Neuron (in vitro differentiated cells): ENCODE measurements around the gene CCDC154.
A peak's percentile ranks its signal among the peaks of the same experiment; 100 is the strongest.

ENCODE experiments used
- H2AFZ ChIP-seq: one replicate; pipeline ENCODE4 v1.6.1; 2013; ENCODE audit warnings: low read depth, mild to moderate bottlenecking, inconsistent platforms, low read length, moderate library complexity
- H3K27me3 ChIP-seq: one replicate; pipeline ENCODE4 v1.6.1; 2013; ENCODE audit warnings: low read length; ENCODE audit not compliant: insufficient read depth
- H3K36me3 ChIP-seq: one replicate; pipeline ENCODE4 v1.6.1; 2013; ENCODE audit warnings: low read length; ENCODE audit not compliant: insufficient read depth
- H3K4me1 ChIP-seq: one replicate; pipeline ENCODE4 v1.6.1; 2013; ENCODE audit warnings: low read length; ENCODE audit not compliant: insufficient read depth
- H3K4me3 ChIP-seq: 2 replicates; pipeline ENCODE4 v1.5.1; 2013; ENCODE audit warnings: mild to moderate bottlenecking, low read length, moderate library complexity
- H3K9me3 ChIP-seq: one replicate; pipeline ENCODE4 v1.6.1; 2013; ENCODE audit warnings: low read length

CCDC154 gene

GRCh38 chr16:1425616-1426370, 18.6 kb downstream of the CCDC154 start:
- Histone ChIP-seq H3K27me3 (no peaks in the 10 kb centered on the region), H3K4me1 (peaks cover 11% of the 10 kb centered on the region), H3K9me3 (no peaks in the 10 kb centered on the region), H3K36me3 (no peaks in the 10 kb centered on the region), H3K4me3 (no peak overlapping the region), H2AFZ (no peak overlapping the region)

- H3K36me3 ChIP-seq = no peaks in the 10 kb centered on the region
- H2AFZ ChIP-seq = no peak overlapping the region
- peaks cover 8% of the 10 kb centered on the region for H3K4me1 ChIP-seq
- H3K9me3 ChIP-seq = no peaks in the 10 kb centered on the region
- no peaks in the 10 kb centered on the region for H3K27me3 ChIP-seq
- H3K4me3 ChIP-seq = no peak overlapping the region
Observed at GRCh38 chr16:1424028-1424427, 20.3 kb downstream of the CCDC154 start.

GRCh38 chr16:1422076-1422475, 22.3 kb downstream of the CCDC154 start:
- Histone ChIP-seq H3K4me3 (no peak overlapping the region), H2AFZ (no peak overlapping the region), H3K4me1 (peaks cover 8% of the 10 kb centered on the region), H3K36me3 (peaks cover 2% of the 10 kb centered on the region), H3K9me3 (no peaks in the 10 kb centered on the region), H3K27me3 (no peaks in the 10 kb centered on the region)

GRCh38 chr16:1420111-1420539, 24.2 kb downstream of the CCDC154 start:
- Histone ChIP-seq H3K27me3 (no peaks in the 10 kb centered on the region), H2AFZ (no peak overlapping the region), H3K9me3 (no peaks in the 10 kb centered on the region), H3K36me3 (peaks cover 2% of the 10 kb centered on the region), H3K4me1 (peaks cover 8% of the 10 kb centered on the region), H3K4me3 (peak overlapping the region; percentile 86)

GRCh38 chr16:1416521-1416941, 27.8 kb downstream of the CCDC154 start:
- Histone ChIP-seq H2AFZ (no peak overlapping the region), H3K27me3 (no peaks in the 10 kb centered on the region), H3K36me3 (peaks cover 2% of the 10 kb centered on the region), H3K9me3 (no peaks in the 10 kb centered on the region), H3K4me1 (peaks cover 8% of the 10 kb centered on the region), H3K4me3 (no peak overlapping the region)

GRCh38 chr16:1414532-1415260, 29.7 kb downstream of the CCDC154 start, which contains the start of gene UNKL:
UNKL (minus strand) TSS chr16:1414704; CDS start chr16:1414691, 13 bp downstream.
- H3K36me3 ChIP-seq = peaks cover 2% of the 10 kb centered on the region
- H3K4me3 ChIP-seq = peak within 1 kb of the TSS; percentile 72
- peaks cover 3% of the 10 kb centered on the region for H3K4me1 ChIP-seq
- peak within 1 kb of the TSS; percentile 58 for H2AFZ ChIP-seq
- no peaks in the 10 kb centered on the region for H3K9me3 ChIP-seq
- no peaks in the 10 kb centered on the region for H3K27me3 ChIP-seq

GRCh38 chr16:1413684-1414531, 30.4 kb downstream of the CCDC154 start:
- H3K4me1 ChIP-seq = no peaks in the 10 kb centered on the region
- peak overlapping the region; percentile 72 for H3K4me3 ChIP-seq
- H3K9me3 ChIP-seq = no peaks in the 10 kb centered on the region
- H3K27me3 ChIP-seq = no peaks in the 10 kb centered on the region
- H2AFZ ChIP-seq = peak overlapping the region; percentile 58
- peaks cover 2% of the 10 kb centered on the region for H3K36me3 ChIP-seq

- Histone ChIP-seq H3K9me3 (no peaks in the 10 kb centered on the region), H3K36me3 (no peaks in the 10 kb centered on the region), H3K27me3 (no peaks in the 10 kb centered on the region), H3K4me3 (no peak overlapping the region), H3K4me1 (peaks cover 5% of the 10 kb centered on the region), H2AFZ (no peak overlapping the region)
Observed at GRCh38 chr16:1412847-1413246, 31.5 kb downstream of the CCDC154 start.

GRCh38 chr16:1408171-1408837, 36.1 kb downstream of the CCDC154 start:
- Histone ChIP-seq H3K9me3 (no peaks in the 10 kb centered on the region), H3K4me3 (peak overlapping the region; percentile 55), H3K36me3 (peaks cover 5% of the 10 kb centered on the region), H2AFZ (no peak overlapping the region), H3K4me1 (peaks cover 8% of the 10 kb centered on the region), H3K27me3 (no peaks in the 10 kb centered on the region)

GRCh38 chr16:1407753-1408152, 36.6 kb downstream of the CCDC154 start:
- peak overlapping the region; percentile 21 for H3K4me3 ChIP-seq
- H3K9me3 ChIP-seq = no peaks in the 10 kb centered on the region
- peaks cover 10% of the 10 kb centered on the region for H3K36me3 ChIP-seq
- peaks cover 8% of the 10 kb centered on the region for H3K4me1 ChIP-seq
- H3K27me3 ChIP-seq = no peaks in the 10 kb centered on the region
- no peak overlapping the region for H2AFZ ChIP-seq

GRCh38 chr16:1403733-1404132, 40.6 kb downstream of the CCDC154 start:
- H3K4me1 ChIP-seq = peaks cover 8% of the 10 kb centered on the region
- H2AFZ ChIP-seq = no peak overlapping the region
- no peaks in the 10 kb centered on the region for H3K27me3 ChIP-seq
- H3K9me3 ChIP-seq = no peaks in the 10 kb centered on the region
- H3K36me3 ChIP-seq = peaks cover 34% of the 10 kb centered on the region
- H3K4me3 ChIP-seq = no peak overlapping the region

GRCh38 chr16:1403036-1403435, 41.3 kb downstream of the CCDC154 start:
- Histone ChIP-seq H3K4me3 (no peak overlapping the region), H3K9me3 (no peaks in the 10 kb centered on the region), H3K36me3 (peaks cover 39% of the 10 kb centered on the region), H3K4me1 (peaks cover 3% of the 10 kb centered on the region), H2AFZ (no peak overlapping the region), H3K27me3 (no peaks in the 10 kb centered on the region)
